Measurements from ENCODE around the gene SLC35G3. TPM values are rescaled to one million over a fixed set of nuclear protein-coding genes. Genes with fewer than 3 reads are reported as not detected.

Gene SLC35G3
- total and polyA plus RNA-seq, 2 of the 8 experiments (the other 6 are each of a cell fraction or from before 2014, with no cell fraction given), result not detected

GRCh38 chr17:35213412-35213940 lies 19.3 kb upstream of the SLC35G3 start (continued):
- TF ChIP-seq TAF1 (IDR thresholded peaks at IDR 0.05; ENCODE audit: low read depth, low read length) (no peak), RXRA (IDR thresholded peaks at IDR 0.05; ENCODE audit: insufficient read depth, low read depth, low read length) (no peak), RNF2 (IDR thresholded peaks at IDR 0.05; ENCODE audit: borderline replicate concordance, low read depth, low read length, missing control alignments, poor library complexity, severe bottlenecking) (no peak), TAF7 (optimal IDR thresholded peaks at IDR 0.05; ENCODE audit: borderline replicate concordance, low read depth, low read length) (no peak), KDM1A (IDR thresholded peaks at IDR 0.05; ENCODE audit: borderline replicate concordance, low read length) (no peak)
- TF ChIP-seq, protein P1, sequence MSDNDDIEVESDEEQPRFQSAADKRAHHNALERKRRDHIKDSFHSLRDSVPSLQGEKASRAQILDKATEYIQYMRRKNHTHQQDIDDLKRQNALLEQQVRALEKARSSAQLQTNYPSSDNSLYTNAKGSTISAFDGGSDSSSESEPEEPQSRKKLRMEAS (IDR thresholded peaks at IDR 0.05), result no peak
